EH (cell line): ENCODE results near the gene APLF.
"Not testable (repeated sequence)": the region's sequence is repeated elsewhere in the genome, so short reads cannot be mapped to it uniquely, and the experiment has no call there.

Source experiments
- DNase-seq: peaks from one replicate; pipeline ENCODE4 v3.0.0-alpha.2; 2015; ENCODE audit warnings: low read depth

The APLF gene

DNA sequence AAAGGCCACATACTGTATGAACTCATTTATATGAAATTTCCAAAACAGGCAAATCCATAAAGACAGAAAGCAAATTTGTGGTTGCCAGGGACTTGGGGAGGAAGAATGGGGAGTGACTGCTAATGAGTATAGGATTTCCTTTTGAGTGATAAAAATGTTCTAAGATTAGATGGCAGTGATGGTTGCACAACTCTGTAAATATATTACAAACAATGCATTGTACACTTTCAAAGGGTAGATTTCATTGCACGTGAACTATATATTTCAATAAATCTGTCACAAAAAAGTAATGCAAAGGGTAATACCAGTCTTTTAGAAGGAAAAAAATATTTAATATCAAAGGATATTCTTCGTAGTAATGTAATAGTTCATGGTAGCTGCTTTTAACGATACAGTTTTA is 112.3 kb downstream of the APLF start:
- no peak for DNase-seq

DNA sequence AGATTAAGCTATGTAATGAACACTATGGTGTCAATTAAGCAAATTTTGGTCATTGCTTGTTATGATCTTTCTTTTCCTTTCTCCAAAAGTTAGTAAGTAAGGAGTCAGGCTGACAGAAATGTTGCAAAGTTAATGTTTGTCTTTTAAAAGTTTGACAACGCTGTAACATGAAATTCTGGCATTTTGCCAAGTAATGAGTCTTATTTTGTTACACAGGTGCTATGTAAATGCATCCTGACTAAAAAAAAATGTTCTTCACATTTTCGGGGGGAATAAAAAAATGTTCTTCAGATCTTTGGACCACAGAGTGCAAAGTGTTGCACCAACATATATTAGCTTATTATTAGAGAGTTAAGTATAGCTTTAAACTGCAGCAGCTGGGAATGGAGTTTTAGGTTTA is 121.2 kb downstream of the APLF start:
- no peak for DNase-seq

- no peak for DNase-seq
These were observed 122.6 kb downstream of the APLF start for GRCh38 chr2:68589963-68590362.

- no peak for DNase-seq
These were observed 123.3 kb downstream of the APLF start for GRCh38 chr2:68590702-68591101.

- DNase-seq, result no peak
These were observed 123.8 kb downstream of the APLF start for GRCh38 chr2:68591225-68591624.

- no peak for DNase-seq
These were observed 126.7 kb downstream of the APLF start for GRCh38 chr2:68594041-68594440.

DNA sequence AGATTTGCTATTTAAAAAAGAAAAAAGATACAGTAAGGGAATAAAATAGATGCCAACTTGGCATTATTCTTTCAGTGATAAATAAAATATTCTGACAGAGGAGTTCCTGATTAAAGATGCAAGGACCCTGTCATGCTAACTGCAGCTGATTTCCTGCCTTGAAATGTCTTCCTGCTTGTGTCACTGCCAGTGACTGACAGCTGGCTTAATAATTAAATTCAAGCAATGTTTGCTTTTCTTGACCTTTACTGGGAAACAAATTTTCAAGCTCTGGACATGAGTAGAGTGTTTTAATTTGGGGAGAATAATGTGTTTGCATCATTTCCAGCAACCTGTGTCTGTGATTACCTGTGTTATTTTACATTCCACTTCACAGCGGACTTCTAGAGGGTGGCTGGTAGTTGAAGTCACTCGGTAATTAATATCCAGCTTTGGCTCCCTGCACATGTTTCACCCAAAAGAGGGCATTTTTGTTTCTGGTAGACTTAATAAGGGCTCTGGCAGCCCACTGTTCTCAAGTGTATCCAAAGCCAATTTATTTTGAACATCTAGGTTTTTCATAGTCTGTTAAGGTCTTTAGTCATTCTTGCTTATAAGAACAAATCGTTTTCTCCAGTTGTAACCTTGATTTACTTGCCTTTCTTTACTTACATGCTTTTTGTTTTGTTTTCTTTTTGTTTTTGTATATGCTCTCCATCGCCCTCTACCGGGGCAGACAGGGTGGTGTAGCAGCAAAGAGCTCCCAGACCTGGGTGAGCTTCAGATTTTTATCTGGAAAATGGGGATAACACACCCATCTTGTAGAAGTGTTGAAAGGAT is 127.5 kb downstream of the APLF start:
- DNase-seq, result peak; percentile 50

DNA sequence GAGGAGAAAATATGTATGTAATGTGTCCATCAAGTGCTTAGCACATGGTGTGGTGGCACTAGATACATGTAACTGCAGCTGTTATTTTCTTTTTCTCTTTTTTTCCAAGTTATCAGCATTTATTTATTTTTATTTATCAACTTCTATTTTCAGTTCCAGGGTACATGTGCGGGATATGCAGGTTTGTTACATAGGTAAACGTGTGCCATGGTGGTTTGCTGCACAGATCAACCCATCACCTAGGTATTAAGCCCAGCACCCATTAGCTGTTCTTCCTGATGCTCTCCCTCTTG is 128.1 kb downstream of the APLF start:
- not testable (repeated sequence) for DNase-seq

GRCh38 chr2:68600495-68600894 is 133.1 kb downstream of the APLF start:
- DNase-seq, result not testable (repeated sequence)

GRCh38 chr2:68603059-68603458 is 135.7 kb downstream of the APLF start:
- no peak for DNase-seq

- no peak for DNase-seq
These were observed 136.7 kb downstream of the APLF start for GRCh38 chr2:68604077-68604476.

DNA sequence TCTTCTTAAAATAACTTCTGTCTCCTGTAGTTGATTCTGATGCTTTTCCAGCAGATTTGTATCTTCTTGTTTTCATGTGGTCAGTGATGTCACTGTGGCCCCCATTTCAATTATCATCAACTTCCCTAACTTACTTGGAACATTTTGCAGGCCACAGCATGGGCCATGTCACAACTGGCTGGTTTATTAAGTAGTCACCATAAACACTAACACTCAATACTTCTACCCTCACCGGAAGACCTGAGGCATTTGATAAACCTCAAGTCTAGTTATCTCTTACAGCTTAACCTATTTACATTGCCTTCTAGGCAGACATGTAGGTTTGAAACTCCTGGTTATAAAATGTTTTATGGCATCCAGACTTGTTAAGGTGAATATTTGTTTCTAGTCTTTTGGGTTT is 138.6 kb downstream of the APLF start:
- DNase-seq, result no peak

DNA sequence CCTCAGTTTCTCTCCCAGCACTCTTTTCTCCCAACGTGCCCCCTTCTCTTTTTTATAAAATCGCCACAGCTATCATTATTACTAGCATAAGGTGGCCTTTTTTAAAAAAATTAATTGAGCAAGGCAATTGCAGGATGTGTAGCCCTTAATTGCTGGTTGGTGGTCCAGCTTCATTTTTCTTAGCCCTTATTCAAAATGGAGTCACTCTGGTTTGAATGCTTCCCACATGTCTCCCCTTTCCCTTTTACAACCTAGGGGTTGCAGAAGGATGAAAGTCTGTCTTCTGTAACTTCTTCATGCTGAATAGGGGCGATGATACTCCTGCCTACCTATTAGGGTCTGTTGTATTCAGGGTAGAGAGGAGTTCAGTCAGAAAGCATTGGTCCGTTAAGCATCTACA is 139.4 kb downstream of the APLF start:
- no peak for DNase-seq

DNA sequence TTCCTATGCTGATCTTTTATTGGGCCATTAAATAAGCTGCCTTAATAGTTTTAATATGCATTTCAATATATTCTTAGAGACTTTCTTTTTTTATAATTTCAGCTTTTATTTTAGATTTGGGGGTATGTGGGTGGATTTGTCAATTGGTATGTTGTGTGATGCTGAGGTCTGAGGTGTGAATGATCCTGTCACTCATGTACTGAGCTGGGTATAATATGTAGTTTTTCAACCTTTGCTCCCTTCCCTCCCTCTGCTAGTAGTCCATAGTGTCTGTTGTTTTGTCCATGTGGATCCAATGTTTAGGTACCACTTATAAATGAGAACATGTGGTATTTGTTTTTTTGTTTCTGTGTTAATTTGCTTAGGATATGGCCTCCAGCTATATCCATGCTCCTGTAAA is 140.5 kb downstream of the APLF start:
- no peak for DNase-seq

GRCh38 chr2:68612765-68613519 is 145.6 kb downstream of the APLF start:
- no peak for DNase-seq

GRCh38 chr2:68620772-68621171 is 153.4 kb downstream of the APLF start:
- DNase-seq, result peak; percentile 32

DNA sequence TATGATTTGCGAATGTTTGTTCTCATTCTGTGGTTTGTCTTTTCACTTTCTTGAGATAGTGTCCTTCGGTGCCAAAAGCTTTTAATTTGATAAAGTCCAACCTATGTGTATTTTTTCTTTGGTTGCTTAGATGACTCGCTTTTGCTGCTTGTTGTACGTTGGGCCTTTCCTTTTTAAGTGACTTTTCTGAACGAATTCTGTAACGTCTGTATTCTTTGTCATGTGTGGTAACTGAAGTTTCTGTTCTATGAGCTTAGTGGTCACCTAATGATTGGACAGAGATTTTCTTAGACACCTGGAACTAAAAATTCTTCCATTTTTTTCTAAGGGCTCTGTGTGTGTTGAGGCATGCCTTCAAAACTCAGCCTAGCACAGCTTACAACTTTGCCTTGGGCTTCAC is 156.4 kb downstream of the APLF start:
- DNase-seq, result no peak

DNA sequence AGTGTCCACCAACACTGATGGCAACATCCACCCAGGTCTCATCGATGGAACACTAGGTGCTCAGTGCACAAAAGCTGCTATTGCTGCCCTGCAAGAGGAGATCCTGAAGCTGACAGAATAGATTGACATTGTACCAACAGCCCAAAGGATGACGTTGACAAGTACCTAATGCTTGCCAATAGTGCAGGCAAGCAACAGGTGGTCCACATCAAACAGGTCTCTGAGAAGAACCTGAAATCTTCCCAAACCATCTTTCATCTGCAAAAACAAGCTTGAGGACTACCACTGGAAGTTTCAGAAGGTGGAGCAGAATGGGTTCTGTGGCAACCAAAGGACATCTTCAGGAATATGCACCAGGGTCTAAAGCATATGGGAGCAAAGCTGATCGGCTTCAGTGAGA is 160.2 kb downstream of the APLF start:
- DNase-seq, result no peak
